Uterus (tissue), 4 donors: ENCODE measurements around the gene HDAC1. TPM values are rescaled to one million over a fixed set of nuclear protein-coding genes. Genes with fewer than 3 reads are reported as not detected.

Experiments used
- DNase-seq, 2 donors: peaks; one replicate each; pipeline ENCODE4 v3.0.0-alpha.2; 2019 to 2020
- H3K27ac ChIP-seq, 2 donors: fragments of 200-600 bp; sonication (generic); 1 replicate in 1 of 2; 2 replicates in 1 of 2; pipeline ENCODE4 v1.5.1; 2016 to 2018
- H3K27me3 ChIP-seq, 2 donors: fragments of 200-600 bp; sonication (generic); one replicate each; pipeline ENCODE4 v1.5.1; 2018 to 2019; ENCODE audit warnings: control low read depth in 1 of 2
- H3K36me3 ChIP-seq, 2 donors: fragments of 200-600 bp; sonication (generic); one replicate each; pipeline ENCODE4 v1.5.1; 2019; ENCODE audit warnings: control low read depth in 1 of 2
- H3K4me1 ChIP-seq, 2 donors: fragments of 200-600 bp; sonication (generic); one replicate each; pipeline ENCODE4 v1.5.1; 2018 to 2019; ENCODE audit warnings: control low read depth in 1 of 2
- H3K4me3 ChIP-seq, 2 donors: fragments of 200-600 bp; sonication (generic); 1 replicate in 1 of 2; 2 replicates in 1 of 2; pipeline ENCODE4 v1.5.1; 2018 to 2019; ENCODE audit warnings: mild to moderate bottlenecking in 1 of 2
- H3K9me3 ChIP-seq, 2 donors: fragments of 200-600 bp; sonication (generic); one replicate each; pipeline ENCODE4 v1.5.1; 2019; ENCODE audit warnings: control low read depth in 1 of 2
- POLR2A ChIP-seq, 2 donors: fragments of 450-650 bp; IDR thresholded peaks; one replicate each; pipeline ENCODE4 v1.6.1; 2016; ENCODE audit warnings: antibody characterized with exemption in 2 of 2, mild to moderate bottlenecking in 1 of 2, moderate library complexity in 1 of 2
- intact Hi-C: fragments of 100-400 bp; cut with DNase I; formaldehyde crosslinking; loops from one replicate; pipeline ENCODE4 v1.15.1; 2023; ENCODE audit warnings: low total_unique reads
- total RNA-seq, 4 donors: library from RNA; depleted of rRNA in 3 of 4; stranded (reverse); fragments of >200 nt in 3 of 4; gene quantifications; one replicate each; pipeline versions ENCODE4 v1.1.0 to v1.2.4, GENCODE V29; 2014 to 2023
- TF ChIP-seq, protein P1 (sequence below), 4 experiments: fragments of 200-600 bp in 2 of 4; fragments of 450-650 bp in 2 of 4; sonication (generic) in 2 of 4; IDR thresholded peaks; one replicate each; pipeline ENCODE4 v1.5.1; 2016 to 2019; ENCODE audit warnings: antibody characterized with exemption in 4 of 4, mild to moderate bottlenecking in 2 of 4, moderate library complexity in 1 of 4
- donor health status: DM: yes; HTN: yes; CAD: no.

The HDAC1 gene
- total RNA-seq, 4 donors from 2014 or later, result 27.4 to 161 (median 91.2) TPM

- Histone ChIP-seq H3K9me3 (no peaks in the 10 kb centered on the region), H3K36me3 (no peaks in the 10 kb centered on the region), H3K4me1 (peaks cover 0 to 4% of the 10 kb centered on the region in 2 donors), H3K4me3 (no peak overlapping the region), H3K27ac (no peak overlapping the region), H3K27me3 (no peaks in the 10 kb centered on the region)
- intact Hi-C loops, result no loop called here
- TF ChIP-seq, protein P1, sequence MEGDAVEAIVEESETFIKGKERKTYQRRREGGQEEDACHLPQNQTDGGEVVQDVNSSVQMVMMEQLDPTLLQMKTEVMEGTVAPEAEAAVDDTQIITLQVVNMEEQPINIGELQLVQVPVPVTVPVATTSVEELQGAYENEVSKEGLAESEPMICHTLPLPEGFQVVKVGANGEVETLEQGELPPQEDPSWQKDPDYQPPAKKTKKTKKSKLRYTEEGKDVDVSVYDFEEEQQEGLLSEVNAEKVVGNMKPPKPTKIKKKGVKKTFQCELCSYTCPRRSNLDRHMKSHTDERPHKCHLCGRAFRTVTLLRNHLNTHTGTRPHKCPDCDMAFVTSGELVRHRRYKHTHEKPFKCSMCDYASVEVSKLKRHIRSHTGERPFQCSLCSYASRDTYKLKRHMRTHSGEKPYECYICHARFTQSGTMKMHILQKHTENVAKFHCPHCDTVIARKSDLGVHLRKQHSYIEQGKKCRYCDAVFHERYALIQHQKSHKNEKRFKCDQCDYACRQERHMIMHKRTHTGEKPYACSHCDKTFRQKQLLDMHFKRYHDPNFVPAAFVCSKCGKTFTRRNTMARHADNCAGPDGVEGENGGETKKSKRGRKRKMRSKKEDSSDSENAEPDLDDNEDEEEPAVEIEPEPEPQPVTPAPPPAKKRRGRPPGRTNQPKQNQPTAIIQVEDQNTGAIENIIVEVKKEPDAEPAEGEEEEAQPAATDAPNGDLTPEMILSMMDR (IDR thresholded peaks at IDR 0.05), result no peak
- no peak for TF ChIP-seq POLR2A (IDR thresholded peaks at IDR 0.05)
- DNase-seq, result no peak
These were observed 47.6 kb downstream of the HDAC1 start for GRCh38 chr1:32339363-32339978.

DNA sequence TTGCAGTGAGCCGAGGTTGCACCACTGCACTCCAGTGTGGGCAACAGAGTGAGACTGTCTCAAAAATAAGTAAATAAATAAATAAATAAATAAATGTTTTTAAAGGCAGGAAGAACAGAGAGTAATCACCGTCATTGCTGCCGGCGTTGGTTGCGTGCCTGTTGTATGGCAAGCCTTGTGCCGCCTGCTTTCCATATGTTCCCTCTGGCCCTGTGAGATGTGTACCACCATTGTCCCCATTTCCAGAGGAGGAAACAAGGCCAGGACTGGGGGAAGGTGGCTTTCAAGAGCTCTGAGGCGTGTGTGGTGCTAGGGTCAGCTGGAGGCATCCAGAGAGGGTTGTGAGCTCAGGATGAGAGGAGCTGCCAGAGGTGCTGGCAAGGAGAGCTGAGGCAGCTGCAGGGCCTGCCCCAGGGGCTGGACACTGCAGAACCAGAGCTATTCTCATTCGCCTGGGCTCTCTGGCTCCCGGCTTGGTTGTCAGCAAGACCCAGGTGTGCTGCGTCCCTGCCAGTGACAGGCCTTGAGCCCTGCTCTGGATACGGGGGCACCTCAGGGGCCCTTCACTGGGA, 49.4 kb downstream of the HDAC1 start:
- Histone ChIP-seq H3K27ac (no peak overlapping the region), H3K4me1 (no peaks in the 10 kb centered on the region), H3K36me3 (no peaks in the 10 kb centered on the region), H3K9me3 (no peaks in the 10 kb centered on the region), H3K4me3 (no peak overlapping the region), H3K27me3 (no peaks in the 10 kb centered on the region)
- intact Hi-C loops, result no loop called here
- TF ChIP-seq POLR2A (IDR thresholded peaks at IDR 0.05), result no peak
- TF ChIP-seq, protein P1 (IDR thresholded peaks at IDR 0.05), result no peak
- DNase-seq, result no peak

GRCh38 chr1:32341971-32342370, 50.1 kb downstream of the HDAC1 start:
- H3K27me3 ChIP-seq, result no peaks in the 10 kb centered on the region
- TF ChIP-seq, protein P1 (IDR thresholded peaks at IDR 0.05), result no peak
- TF ChIP-seq POLR2A (IDR thresholded peaks at IDR 0.05), result no peak
- H3K27ac ChIP-seq, result no peak overlapping the region
- no peak overlapping the region for H3K4me3 ChIP-seq
- no peaks in the 10 kb centered on the region for H3K36me3 ChIP-seq
- intact Hi-C loops, result no loop called here
- no peaks in the 10 kb centered on the region for H3K9me3 ChIP-seq
- DNase-seq, result no peak
- H3K4me1 ChIP-seq, result no peaks in the 10 kb centered on the region

DNA sequence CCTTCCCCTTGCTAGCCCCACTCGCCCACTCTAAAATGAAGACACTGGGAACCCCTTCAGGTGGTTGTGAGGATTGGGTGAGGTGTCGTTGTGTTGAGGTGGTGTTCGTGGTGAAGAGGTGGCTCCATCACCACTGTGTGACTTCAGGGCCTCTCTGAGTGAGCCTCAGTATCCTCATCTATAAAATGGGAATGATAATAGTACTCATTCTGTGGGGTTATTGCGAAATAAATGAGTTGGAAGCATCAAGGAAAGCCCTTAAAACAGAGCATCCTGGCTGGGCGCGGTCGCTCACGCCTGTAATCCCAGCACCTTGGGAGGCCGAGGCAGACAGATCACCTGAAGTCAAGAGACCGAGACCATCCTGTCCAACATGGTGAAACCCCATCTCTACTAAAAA, 50.8 kb downstream of the HDAC1 start:
- Histone ChIP-seq H3K9me3 (no peaks in the 10 kb centered on the region), H3K4me1 (no peaks in the 10 kb centered on the region), H3K4me3 (no peak overlapping the region), H3K27ac (no peak overlapping the region), H3K27me3 (no peaks in the 10 kb centered on the region), H3K36me3 (no peaks in the 10 kb centered on the region)
- intact Hi-C loops, result no loop called here
- TF ChIP-seq POLR2A (IDR thresholded peaks at IDR 0.05), result no peak
- TF ChIP-seq, protein P1 (IDR thresholded peaks at IDR 0.05), result no peak
- DNase-seq, result no peak

GRCh38 chr1:32345289-32345827, 53.5 kb downstream of the HDAC1 start:
- Histone ChIP-seq H3K27ac (no peak overlapping the region), H3K9me3 (no peaks in the 10 kb centered on the region), H3K27me3 (no peaks in the 10 kb centered on the region), H3K4me1 (no peaks in the 10 kb centered on the region), H3K4me3 (no peak overlapping the region), H3K36me3 (no peaks in the 10 kb centered on the region)
- TF ChIP-seq POLR2A (IDR thresholded peaks at IDR 0.05), result no peak
- TF ChIP-seq, protein P1 (IDR thresholded peaks at IDR 0.05), result no peak
- no peak for DNase-seq
- intact Hi-C loops, result no loop called here
